HK-2 (cell line): ENCODE measurements around the gene TRDMT1.

Experiments
- DNase-seq: peaks from one replicate; pipeline ENCODE4 v3.0.0-alpha.2; 2018; ENCODE audit not compliant: unreplicated experiment

TRDMT1 gene

DNA sequence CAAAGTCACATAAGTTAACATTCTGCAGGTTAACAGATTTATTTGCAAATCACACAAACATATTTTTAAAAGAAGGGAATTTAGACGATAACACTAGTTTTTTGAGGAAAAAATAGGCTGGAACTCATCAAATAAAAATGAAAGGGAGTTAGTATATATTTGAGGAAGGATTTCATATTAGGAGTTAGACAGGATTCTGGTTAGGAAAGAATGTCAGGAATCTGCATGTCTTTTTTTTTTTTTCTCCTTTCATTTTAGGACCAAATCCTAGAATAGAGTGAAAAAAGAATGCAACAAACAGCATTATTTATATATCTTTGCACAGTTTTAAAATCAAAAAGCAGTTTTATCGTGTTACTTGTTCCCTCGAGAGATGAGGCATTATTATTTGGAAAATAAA, 8.9 kb upstream of the TRDMT1 start:
- no peak for DNase-seq

DNA sequence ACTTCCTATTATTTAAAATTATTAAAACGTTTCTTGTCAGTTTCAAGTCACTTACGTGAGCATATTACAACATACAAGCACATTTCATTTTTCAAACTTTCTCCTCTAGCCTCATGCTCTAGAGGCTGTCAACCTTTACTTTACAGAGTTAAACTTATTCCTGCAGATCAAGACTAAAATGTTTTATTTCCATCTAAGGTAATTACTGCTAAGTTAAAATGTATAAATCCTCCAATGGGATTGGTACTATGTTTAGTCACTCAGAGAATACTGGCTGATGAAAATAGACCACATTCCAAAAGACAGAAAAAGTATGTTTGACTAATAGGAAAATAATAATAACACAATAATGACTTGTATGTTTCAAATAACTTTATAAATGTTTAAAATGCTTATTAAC, 8.4 kb upstream of the TRDMT1 start:
- DNase-seq: no peak

DNA sequence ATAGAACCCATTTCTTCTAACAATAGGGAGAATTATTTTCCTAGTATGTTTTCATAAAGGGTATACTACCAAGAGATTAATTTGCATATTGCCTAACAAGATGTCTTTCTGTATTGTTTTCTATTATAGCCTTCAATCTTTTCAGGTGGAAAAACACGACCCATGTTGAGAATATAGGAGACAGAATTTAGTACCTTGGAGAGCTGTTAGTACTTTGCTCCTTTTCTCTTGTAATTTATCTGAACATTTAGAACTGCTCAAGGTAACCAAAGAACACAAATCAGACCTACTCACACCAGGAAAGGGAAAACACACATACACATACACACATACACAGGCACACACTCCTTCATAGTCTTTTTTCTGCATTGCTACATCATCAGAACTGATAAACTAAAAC, 7.8 kb upstream of the TRDMT1 start:
- DNase-seq: no peak

DNA sequence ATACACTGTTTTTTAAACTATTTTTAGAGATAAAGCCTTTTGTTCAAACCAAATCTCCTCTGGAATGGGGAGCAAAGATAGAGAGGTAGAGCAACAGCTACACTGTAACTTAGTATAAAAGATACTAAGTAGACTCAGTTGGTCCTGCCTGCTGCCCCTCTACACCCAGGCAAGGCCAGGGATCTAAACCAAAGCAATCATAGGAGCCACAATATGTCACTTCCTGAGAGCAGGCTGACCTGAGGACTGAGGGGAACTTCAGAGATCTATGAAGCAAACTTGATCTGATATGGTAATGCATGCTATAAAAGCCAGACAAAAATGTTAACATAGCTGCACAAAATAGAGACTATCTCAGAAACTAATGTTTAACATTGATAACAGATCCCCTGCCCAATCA, 7.0 kb upstream of the TRDMT1 start:
- DNase-seq: no peak

DNA sequence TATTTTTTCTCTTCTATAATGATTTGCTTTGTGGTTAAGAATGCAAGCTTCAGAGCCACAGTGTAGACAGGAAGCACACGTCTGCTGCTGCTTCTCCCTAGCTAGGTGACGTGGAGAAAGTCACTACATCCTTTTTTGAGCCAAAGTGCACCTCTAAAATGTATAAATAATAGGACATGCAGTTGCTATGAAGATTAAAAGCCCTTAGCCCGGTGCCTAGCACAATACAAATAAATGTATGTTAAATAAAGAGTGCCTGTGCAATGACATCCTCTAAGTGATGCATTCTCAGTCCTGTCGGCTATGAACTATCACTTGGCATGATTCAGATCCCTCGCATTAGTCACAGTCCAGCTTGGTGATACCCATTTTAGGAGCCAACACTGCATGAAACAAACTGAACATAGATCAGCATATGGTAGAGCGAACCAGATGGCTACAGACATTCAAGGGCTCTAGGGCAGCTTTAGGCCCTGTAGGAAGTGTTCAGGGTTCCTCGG, 4.8 kb upstream of the TRDMT1 start:
- DNase-seq: no peak

DNA sequence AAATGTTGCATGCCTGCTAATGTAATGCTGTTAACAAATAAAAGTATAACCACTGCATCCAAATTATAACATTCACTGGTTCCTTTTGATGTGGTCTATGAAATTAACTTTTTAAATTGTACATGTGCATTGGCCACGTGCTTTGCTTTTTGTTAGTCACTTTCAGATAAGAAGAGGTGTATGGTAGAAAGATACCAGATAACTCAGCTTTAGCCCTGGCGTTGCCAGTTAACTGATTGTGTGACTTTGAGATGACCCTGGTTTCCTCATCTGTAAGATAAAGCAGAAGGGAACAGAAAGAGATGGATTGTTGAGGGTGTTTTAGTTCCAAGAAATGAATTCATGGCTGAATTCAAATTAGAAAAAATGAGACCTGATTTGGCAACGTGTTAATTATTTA, 1.9 kb upstream of the TRDMT1 start:
- no peak for DNase-seq

DNA sequence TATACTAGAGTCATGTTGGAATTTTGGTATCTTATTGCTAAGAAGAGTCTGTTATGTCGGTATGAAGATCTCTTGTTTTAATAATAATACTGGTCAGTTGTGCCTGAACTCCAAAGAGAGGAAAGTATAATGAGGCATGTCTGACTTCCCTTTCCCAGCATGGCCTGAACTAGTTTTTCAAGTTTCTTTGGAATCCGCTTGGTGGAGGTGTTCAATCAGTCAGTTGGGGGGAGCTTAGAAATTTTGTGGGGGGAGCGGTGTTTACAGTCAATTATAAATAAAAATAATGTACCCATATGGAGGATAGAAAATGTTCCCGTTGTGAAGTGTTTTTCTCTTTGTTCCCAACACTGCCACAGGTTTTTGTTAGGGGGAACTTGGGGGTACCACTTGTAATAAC, 1.5 kb upstream of the TRDMT1 start:
- DNase-seq: no peak

DNA sequence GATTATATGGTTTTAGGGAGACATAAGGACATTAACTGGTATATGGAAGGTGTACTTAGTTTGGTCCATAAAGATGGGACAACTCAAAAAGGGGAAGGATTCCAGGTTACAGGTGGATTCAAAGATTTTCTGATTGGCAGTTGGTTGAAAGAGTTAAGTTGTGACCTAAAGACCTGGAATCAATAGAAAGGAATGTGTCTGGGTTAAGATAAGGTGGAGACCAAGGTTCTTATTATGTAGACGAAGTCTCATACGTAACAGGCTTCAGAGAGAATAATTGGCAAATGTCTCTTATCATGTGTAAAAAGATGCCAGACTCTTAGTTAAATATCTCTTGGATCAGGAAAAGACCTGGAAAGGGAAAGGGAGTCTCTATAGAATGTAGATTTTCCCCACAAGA, 1.0 kb upstream of the TRDMT1 start:
- no peak for DNase-seq

DNA sequence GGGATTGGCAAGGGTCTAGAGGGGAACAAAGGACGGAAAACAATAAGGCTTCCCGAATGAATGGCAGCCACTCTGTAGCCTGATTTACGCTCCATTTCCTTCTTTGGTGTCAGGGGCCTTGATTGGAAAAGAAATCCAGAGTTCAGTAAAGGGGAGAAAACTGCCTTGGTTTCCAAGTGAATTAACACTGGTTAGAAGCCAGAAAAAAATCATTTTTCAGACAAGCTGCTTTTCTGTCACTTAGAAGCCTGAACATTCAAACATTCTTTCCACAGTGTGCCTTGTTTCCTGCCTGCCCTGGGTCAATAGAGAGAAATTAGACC, 283 bp upstream of the TRDMT1 start:
- DNase-seq: no peak

DNA sequence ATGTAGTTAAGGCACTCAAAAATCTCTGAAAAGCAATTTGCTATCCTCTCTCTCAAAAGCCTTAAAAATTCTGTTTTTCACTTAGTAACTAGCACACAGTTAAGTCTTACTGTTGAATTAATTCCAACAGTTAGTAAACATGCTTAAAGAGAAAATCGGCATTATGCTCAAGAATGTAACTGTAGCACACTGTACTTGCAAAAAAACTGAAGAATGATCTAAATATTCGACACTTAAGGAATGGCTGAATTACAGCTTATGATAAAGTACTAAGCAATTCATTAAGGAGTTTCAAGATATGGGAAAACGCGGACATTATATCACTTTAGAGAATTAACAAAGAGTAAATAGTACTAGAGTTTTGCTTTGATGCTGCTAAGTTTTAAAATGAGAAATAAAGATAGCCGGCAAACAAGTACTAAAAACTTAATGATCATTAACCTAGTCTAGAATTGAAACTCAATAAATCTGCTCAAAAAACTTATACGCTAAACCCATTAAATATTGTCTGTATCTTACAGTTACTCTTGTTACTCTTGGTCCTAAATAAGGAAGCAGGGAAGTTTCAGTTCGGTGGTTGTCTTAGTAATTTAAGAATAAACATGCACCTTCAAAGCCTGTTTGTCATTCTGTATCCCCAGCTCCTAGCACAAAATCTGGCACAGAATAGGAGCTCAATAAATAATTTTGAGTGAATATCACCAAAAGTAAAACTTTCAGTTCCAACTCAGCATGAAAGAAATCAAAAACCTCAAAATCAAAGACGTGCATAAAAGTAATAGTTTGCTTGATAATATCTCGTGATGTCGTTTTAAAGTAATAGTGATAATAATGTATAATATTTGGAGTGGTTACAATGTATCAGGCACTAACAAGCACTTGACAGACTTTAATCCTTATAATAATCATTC, 1.2 kb downstream of the TRDMT1 start:
- no peak for DNase-seq

DNA sequence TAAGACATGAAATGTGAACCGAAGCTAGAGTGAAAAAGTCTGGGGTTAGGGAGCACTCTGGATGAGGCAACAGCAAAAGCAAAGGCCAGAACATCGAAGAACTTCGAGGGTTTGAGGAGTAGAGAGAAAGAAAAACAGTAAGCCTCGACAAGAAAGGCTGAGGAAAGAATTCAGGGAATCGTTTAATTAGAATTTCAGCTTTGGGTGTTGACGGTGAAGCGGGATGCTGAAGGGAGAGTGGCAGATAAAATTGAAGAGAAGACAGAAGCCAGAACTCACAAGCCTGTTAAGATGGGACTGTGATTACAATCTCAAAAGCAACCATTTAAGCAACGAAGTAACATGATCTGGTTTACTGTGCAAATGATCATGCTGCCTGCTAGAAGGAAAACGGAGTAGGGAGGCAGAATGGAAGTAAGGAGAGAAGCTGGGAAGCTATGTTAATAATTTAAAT, 2.1 kb downstream of the TRDMT1 start:
- no peak for DNase-seq

DNA sequence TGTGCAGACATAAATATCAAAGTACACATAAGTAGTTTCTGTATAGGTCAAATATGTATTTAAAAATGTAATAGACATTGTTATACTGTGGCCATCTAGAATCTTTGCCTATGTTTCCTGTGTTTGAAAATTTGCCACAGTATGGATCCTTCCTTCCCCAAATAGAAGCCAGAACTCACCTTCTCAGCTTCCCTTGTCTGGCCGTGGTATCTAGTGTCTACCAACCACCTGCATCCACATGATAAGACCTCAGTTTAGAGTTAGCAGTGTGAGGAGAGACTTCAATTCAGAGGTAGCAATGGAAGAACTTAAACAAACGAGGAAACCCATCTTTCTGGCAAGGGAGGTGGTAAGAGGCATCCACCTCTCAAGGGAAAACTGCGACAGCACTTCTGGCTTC, 4.9 kb downstream of the TRDMT1 start:
- no peak for DNase-seq

DNA sequence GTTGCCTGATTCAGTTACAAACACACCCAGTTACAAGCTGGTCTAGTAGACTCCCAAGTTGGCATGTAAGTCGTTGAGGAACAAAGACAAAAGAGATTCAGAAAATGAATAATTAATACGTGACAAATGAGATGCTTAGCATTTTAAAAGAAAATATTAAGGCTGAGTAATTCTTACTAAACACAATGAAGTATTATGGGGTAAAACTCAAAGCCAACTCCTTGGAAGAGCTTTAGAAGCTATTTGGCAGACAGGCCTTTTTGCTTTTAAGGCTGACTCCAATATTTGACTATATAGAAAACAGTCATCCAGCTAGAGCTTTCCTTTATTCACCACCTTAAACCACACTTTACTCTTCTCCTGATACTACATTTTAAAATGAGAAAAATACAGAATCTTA, 5.4 kb downstream of the TRDMT1 start:
- DNase-seq: no peak

DNA sequence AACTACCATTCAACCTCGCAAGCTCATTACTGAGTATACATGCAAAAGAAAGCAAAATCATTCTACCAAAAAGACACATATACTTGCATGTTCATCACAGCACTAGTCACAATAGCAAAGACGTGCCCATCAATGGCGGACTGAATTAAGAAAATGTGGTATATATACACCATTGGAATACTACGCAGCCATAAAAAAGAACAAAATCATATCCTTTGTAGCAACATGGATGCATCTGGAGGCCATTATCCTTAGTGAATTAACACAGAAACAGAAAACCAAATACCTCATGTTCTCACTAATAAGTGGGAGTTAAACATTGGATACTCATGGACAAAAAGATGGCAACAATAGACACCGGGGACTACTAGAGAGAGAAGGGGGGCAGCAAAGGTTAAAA, 6.4 kb downstream of the TRDMT1 start:
- no peak for DNase-seq

DNA sequence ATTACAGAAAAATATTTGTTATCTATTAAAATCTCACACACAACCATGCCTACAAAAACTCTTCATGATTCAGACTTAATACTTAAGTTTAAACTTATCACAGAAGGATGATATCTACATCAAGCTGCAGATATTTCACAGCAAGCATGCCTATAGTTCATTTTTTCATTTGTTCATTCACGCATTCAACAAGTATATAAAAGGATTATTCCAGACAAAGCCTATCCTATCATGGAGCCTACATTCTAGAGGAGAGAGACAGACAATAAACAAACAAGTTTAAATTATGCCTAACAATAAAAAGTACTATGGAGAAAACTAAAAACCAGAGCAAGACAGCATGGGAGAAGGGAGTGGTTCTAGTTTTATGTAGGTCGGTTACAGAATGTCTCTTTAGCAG, 10.9 kb downstream of the TRDMT1 start:
- DNase-seq: no peak

DNA sequence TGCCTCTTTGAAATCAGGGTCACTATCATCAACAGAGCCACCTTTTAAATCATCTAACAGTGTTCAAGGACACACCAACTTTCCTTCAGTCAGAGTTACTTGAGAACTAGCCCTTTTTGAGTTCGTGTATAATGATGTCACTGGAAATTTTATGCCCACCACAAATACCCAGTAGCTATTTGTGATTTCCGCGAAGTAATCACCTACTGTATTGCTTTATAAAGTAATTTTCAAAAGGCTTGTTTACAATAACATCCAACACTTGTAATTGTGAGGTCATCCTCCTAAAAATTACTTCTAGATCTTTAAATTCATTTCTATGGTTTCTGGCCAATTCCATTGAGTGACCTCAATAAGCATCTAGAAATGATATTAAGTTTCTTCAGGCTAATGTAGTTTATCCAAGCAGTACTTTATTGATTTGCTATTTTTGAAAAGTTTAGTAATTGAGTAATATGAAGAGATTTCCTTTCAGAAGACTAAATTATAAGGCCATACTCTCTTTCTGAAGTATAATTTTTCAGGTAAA, 12.8 kb downstream of the TRDMT1 start:
- no peak for DNase-seq

DNA sequence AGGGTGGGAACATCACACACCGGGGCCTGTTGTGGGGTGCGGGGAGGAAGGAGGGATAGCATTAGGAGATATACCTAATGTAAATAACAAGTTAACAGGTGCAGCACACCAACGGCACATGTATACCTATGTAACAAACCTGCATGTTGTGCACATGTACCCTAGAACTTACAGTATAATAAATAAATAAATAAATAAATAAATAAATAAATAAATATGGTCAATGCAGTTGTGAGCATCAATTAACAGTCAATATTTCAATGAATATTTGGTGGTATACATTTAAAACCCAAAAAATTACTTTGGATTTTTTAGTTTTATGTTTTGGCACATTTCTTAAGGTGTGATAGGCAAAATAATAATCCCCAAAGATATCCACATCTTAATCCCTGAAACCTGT, 15.6 kb downstream of the TRDMT1 start:
- no peak for DNase-seq

DNA sequence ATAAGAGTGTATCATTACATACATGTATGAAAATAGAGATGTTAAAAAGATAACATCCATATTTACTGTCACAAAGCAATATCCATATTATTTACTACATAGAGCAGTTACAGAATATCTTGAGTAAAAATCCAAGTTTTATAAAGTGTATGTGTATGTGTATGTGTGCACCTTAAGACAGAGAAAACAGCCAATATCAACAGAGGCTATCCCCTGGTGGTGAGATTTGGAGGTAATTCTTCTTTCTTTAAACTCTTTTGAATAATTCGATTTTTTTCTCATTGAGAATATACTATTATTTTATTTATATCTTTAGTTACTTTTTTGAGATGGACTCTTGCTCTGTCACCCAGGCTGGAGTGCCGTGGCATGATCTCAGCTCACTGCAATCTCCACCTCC, 18.4 kb downstream of the TRDMT1 start:
- no peak for DNase-seq

DNA sequence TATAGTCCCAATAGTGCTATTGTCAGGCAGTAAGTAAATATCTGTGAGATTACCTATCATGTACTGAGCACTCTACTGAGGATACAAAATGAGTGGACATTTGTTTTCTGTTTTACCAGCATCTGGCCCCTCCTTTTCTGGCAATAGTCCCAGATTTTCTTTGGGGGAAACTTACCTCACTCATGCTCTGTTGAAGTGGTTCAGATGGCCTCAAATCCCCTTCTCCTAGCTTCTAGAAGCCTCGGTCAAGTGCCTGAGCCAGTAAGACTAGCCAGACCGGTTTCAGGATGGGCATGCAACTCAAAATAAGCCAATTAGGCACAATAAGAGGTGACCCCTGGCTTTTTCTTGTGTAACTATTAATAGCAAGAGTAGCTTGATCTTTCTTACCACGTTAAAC, 19.7 kb downstream of the TRDMT1 start:
- no peak for DNase-seq

DNA sequence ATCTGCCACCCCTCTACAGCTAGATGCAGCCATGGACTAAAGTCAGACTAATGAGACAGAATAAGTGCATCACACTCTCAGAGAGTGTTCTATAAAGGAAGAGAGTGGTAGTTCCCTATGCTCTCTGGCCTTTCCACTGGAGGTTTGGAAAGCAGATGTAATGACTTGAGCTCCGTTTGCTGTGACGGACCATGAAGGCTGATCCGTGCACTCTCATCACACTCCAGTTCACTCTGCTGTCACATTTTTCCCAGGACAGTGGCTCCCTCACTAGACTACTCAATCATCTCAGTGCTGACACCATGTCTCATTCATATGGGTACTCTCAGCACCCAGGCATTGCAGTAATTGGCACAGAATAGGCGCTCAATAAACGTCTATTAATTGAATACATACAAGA, 20.4 kb downstream of the TRDMT1 start:
- DNase-seq: no peak

DNA sequence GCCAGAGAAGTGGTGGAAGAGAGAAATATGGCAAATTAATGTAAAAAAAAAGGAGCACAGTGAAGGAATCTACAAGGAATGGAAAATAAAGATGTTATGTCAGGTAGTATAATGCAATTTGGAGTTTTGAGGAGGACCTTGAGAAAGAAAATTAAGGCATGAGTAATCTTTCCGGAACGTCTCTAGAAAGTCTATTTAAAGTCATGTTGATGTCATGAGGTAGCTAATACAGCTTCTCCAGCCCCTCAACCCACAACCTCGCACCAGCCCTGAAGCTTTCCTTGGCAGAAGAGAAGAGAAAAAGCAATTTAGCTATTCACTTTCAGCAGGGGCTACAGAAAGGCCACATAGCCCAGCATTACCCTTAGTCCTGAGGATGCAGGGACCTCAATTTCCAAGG, 22.5 kb downstream of the TRDMT1 start:
- DNase-seq: no peak

DNA sequence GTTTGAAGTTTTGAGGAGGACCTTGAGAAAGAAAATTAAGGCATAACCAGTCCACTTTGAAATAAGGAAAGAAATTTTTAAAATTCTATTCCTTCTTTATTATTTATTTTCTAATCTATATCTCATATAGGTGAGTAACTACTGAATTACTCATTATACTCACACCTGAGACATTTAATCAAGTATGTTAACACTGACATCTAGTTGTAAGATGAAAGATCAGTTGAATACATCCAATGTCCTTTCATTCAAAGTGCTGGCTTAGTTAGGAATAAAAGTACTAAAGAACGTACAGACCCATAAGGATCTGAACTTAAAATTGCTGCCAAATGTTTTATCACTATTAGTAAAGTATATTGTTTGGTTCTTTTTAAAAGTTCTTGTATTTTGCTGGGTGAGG, 23.5 kb downstream of the TRDMT1 start:
- no peak for DNase-seq

DNA sequence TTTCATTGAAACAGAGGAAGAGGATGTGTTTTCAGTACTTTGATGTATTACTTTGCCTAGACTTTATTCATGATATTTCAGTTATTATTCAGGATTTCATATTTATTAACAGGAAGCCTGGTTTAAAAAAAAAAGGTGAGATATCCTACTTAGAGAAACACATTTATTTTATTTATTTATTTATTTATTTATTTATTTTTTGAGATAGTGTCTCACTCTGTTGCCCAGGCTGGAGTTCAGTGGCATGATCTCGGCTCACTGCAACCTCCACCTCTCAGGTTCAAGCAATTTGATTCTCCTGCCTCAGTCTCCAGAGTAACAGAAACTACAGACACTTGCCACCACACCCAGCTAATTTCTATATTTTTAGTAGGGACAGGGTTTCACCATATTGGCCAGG, 24.5 kb downstream of the TRDMT1 start:
- no peak for DNase-seq

DNA sequence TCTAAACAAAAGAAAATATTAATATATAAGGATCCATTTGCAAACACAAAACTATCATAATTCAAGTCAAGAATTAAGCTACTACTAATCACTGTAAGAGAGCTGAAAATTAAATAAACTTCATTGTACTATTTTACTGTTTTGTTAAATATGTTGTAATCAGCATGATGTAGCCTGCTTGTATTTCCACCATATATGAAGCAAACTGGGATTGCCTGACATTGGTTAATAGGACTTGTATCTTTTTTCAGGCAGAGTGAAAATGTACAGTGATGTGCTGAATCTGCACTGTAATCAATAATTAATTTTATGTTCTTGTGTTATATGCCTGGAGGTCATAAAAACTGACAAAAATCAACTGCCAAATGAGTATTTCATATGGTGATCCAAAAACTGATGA, 25.4 kb downstream of the TRDMT1 start:
- DNase-seq: no peak
